22Rv1 (cell line): ENCODE data around the gene ALDH4A1.

Experiments used
- H3K27ac ChIP-seq: fragments of 450-650 bp; 2 replicates; pipeline ENCODE4 v1.5.1; 2017
- ZFX ChIP-seq: fragments of 450-650 bp; IDR thresholded peaks from 2 replicates; pipeline ENCODE4 v1.6.1; 2017; ENCODE audit warnings: antibody characterized with exemption, borderline replicate concordance
- TF ChIP-seq, protein P1 (sequence below): fragments of 450-650 bp; IDR thresholded peaks from 2 replicates; pipeline ENCODE4 v1.5.1; 2017; ENCODE audit warnings: mild to moderate bottlenecking

Gene ALDH4A1, protein sequence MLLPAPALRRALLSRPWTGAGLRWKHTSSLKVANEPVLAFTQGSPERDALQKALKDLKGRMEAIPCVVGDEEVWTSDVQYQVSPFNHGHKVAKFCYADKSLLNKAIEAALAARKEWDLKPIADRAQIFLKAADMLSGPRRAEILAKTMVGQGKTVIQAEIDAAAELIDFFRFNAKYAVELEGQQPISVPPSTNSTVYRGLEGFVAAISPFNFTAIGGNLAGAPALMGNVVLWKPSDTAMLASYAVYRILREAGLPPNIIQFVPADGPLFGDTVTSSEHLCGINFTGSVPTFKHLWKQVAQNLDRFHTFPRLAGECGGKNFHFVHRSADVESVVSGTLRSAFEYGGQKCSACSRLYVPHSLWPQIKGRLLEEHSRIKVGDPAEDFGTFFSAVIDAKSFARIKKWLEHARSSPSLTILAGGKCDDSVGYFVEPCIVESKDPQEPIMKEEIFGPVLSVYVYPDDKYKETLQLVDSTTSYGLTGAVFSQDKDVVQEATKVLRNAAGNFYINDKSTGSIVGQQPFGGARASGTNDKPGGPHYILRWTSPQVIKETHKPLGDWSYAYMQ

DNA sequence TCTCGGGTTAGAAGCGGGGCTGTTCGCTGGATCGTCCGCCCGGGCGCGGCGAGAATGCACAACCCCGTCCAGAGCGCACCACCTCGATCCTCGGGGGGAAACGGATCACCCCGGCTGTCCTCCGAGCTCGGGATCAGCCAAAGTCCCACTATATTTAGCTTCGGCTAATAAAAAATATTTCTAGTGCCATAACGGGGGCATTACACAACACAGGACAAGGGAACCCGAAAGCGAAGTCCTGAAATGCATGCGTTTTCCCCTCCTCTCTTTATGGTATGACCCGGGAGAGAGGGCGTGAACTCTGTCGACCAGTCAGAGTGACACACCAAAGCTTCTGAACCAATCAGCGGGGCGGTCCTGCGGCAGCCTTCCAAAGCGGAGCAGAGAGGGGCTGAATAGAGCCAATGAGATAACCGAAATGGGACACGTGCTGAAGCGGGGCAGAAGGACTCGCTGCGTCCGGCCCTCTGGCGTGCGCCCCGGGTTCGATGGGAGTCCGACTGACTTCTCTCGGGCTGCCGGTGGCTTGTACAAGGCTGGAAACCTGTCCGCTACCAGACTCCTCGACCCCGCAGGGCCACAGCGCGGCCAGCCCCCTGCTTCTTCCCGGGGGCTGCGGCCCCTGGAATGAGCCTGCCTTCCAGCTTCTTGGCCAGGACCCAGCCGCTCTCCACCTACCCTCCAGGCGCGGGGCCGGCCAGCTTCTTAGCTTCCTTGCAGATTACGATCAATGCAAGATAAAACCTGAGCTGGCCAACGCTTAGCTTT, at the start of gene ALDH4A1:
ALDH4A1 (minus strand) TSS at position 33 of the 768 bp plus-strand sequence; CDS start at position 1, 32 bp downstream.
- H3K27ac ChIP-seq, result peak within 1 kb of the TSS; percentile 82
- no peak for TF ChIP-seq ZFX
- TF ChIP-seq, protein P1, sequence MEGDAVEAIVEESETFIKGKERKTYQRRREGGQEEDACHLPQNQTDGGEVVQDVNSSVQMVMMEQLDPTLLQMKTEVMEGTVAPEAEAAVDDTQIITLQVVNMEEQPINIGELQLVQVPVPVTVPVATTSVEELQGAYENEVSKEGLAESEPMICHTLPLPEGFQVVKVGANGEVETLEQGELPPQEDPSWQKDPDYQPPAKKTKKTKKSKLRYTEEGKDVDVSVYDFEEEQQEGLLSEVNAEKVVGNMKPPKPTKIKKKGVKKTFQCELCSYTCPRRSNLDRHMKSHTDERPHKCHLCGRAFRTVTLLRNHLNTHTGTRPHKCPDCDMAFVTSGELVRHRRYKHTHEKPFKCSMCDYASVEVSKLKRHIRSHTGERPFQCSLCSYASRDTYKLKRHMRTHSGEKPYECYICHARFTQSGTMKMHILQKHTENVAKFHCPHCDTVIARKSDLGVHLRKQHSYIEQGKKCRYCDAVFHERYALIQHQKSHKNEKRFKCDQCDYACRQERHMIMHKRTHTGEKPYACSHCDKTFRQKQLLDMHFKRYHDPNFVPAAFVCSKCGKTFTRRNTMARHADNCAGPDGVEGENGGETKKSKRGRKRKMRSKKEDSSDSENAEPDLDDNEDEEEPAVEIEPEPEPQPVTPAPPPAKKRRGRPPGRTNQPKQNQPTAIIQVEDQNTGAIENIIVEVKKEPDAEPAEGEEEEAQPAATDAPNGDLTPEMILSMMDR, result no peak

DNA sequence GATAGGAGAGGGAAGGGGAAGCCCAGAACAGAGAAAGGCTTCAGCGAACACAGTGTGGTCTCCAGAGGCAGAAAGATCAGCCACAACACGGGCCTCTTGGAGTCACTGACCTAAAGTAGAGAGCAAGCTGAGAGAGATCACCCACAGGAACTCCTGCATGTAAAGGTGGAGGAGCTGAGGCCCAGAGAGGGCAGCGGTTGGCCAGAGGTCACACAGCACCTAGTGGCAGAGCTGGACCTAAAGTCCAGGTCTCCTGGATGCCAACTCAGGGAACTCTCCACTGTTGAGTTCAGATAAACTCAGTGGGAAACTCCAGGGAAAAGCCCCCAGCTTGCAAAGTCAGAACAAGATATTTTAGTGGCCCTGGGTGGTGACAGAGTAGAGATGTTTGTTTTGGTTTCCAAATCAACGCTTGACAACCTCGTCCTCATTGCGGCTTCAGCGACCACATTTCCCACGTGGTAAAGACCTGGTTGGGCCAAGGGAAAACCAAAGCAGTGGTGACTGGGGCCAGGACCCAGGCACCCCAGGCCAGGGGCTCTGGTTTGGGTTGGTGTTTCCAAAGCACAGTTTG, 49.5 kb upstream of the ALDH4A1 start:
- H3K27ac ChIP-seq, result no peak overlapping the region
- no peak for TF ChIP-seq ZFX
- TF ChIP-seq, protein P1, result no peak

DNA sequence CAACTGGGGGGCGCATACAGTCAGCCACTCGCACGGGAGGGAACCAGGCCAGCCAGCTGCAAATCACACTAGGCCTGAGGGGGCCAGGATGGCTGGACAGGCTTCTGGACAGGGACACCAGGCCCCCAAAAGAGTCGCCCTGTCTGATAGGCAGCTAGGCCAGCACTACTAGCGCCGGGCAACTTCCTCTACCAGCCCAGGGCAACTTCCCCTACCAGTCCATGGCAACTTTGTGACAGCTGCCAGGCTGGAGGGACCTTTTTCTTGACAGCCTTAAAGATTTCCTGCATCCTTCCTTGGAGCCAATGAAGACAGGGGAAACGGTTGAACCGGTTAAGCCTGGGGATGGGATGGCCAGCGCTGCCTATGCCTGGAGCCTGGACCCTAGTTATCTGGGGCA, 49.1 kb upstream of the ALDH4A1 start:
- no peak overlapping the region for H3K27ac ChIP-seq
- TF ChIP-seq ZFX, result no peak
- TF ChIP-seq, protein P1, result no peak

DNA sequence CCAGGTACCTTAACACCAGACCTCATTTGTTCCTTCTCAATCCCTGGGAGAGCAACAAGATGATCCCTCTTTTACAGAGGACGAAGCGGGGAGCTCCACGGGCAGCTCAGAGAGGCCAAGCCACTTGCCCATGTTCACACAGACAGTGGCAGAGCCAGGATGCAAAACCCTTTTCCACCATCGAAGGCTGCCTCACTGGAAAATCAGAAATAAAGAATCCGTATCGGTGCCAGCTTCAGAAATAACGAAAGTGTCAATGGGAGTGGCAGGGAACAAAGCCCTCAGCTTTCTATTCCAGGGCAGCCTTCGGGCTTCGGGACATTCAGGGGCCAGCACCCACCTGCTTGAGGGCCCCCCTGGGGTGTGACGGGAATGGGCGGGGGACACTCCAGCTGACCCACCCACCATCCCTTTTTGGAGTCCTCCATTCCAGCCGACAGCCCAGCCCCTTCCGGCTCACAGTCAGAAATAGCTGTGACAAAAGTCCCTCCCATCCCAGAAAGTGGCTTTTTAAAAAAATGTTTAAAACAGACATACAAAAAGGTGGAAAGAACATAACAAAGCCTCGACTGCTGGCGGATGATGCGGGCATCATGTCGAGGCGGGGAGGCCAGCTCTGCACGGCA, 48.2 kb upstream of the ALDH4A1 start:
- TF ChIP-seq, protein P1, result no peak
- no peak overlapping the region for H3K27ac ChIP-seq

DNA sequence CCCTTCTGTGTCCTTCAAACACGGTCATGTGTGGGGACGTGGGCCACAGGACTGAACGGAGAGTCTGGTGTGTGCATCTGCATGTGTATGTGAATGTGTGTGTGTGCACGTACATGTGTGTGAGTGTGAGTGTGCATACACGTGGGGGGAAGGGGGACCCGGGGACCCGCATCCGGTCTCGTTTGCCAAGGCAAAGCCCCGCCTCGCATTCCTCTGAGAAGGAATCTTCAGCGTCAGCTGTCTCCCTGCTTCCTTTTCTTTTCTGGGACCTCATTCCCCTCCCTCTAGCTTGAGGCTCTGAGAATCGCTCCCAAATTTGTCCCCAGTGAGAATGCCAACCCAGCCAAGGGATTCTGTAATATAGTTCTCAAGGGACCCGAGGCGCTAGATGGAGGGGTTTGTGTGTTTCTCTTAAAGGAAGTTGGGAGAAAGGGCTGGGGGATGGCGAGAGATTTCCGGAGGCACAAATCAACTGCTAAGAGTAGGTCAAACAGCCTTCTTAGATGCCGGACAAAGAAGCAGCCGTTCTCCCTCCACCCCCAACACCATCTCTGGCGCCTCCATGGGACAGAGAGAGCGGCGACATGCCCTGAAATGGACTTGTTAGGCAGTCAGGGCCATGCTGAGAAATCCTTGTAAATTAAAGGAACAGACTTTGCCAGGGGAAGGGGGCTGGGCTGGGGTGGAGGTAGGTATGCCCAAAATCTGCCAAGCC, 47.5 kb upstream of the ALDH4A1 start:
- H3K27ac ChIP-seq, result no peak overlapping the region
- no peak for TF ChIP-seq ZFX
- TF ChIP-seq, protein P1, result no peak

DNA sequence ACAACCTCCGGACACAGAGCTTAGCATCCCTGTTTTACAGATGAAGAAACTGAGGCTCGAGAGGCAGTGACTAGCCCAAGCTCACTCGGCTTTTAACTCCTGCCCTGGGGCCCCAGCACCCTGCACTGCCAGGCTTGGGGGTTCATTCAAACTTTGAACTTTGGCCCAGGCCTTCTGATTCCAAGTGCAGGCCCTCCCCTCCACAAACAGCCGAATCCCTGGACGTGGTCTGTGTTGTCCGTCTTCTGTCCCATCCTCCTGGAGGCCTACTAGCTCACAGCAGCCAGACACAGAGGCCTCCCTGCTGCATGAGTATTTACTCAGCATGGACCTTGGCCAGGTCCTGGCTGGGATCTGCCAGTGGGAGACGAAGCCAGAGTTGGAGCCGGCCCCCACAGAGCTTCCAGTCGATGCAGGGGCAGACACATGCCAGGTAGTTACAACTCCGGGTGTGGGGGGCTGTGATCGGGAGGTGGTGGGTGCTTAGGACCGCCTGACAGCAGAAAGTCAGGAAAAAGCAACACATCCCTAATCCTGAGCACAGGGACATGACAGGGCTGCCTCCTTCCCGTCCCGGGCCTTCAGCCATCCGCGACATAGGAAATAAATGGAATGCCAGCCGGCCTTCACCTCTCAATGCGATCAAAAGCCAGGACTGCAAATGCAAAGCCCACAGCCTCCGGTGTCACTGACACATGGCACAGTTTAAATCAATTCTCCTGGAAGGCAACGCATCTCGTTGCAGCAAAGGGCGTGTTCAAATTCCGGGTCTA, 46.7 kb upstream of the ALDH4A1 start:
- H3K27ac ChIP-seq, result no peak overlapping the region
- TF ChIP-seq, protein P1, result no peak
- no peak for TF ChIP-seq ZFX
